GM19099 (cell line): ENCODE data around the gene VCX.
"Not testable (repeated sequence)": the region's sequence is repeated elsewhere in the genome, so short reads cannot be mapped to it uniquely, and the experiment has no call there.

Source experiments
- POLR2A ChIP-seq: IDR thresholded peaks from 3 replicates; pipeline ENCODE4 v1.6.1; 2011; ENCODE audit warnings: low read depth; ENCODE audit not compliant: insufficient read length; ENCODE audit errors: extremely low read depth

The VCX gene

DNA sequence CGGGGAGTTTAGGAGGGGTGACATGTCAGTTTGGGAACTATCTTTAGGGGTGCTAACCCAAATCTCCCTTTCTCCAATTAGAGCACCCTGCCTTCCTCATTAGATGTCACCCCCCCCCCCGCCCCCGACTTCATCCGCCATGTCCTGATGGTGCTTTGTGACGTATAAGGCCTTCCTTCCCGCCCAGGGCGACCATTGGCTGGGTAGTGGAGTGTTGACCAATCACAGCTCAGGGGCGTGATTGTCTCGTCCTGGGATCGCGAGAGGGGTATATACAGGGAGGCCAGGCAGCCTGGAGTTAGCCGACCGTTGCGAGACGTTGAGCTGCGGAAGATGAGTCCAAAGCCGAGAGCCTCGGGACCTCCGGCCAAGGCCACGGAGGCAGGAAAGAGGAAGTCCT lies at the start of gene VCX:
Gene VCX, plus strand, starts transcription at position 301 of the 400 bp plus-strand sequence. Its CDS starts 33 bp downstream, at position 334.
- not testable (repeated sequence) for TF ChIP-seq POLR2A

DNA sequence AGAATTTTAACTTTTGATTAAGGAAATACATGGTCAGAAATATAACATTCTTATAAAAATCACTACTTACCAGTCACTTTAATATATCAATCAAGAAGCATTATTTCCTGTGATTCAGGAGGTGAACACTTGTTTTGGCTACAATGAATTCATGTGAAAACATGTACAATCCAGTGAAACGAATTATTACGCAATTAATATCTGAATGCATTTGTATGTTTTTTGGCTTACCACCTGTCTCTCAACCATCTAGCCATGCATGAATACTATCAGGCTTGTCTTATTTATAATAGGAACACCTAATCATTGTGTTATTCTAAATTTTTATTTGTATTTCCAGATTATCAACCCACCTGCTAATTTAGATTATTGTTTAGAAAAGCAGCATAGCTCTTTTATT lies 44.6 kb upstream of the VCX start:
- TF ChIP-seq POLR2A, result no peak

DNA sequence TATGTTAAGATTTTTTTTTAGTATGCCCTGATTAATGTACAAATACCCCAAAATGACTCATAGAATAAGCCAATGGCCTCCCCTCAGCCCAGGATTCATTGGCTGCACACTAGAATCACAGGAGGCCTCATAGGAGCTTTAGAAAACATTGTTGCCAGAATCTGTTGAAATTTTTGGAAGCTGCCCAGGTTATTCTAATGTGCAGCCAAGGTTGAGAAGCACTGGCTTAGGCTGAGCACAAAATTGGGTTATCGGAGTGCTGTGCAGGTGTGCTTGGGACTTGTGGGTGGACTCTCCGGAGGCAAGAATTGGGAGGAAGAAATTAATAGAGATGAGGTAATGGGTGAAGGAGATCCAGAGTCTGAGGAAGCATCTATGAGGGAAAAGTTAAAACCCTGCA lies 41.3 kb upstream of the VCX start:
- no peak for TF ChIP-seq POLR2A

DNA sequence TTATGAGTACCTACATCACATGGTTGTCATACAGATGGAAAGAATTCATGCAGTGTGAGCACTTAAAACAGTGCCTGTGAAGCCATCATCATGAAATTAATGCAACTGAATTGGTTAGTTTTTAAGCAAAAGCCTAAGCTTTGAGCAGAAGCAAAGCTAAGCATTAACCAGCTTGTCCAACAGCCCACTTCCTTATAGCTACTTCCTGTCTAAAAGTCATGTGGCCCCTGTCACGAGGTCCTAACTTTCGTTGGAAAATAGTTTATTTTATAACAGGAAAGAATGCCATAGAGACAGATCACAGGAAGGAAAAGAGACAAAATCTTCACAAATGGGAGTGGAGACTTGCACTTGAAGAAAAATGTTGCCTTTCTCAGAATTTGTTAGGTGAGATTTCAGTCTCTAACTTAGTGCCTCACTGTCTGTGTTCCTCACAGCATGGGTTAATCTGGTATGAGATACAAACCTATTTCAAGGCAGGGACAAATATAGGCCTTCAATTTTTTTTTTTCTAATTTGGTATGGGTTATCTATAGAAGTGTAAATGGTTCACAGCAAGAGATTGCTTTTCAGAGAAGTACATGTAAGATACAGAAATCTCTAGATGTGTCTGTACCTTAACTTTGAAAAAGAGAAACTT lies 27.7 kb upstream of the VCX start:
- TF ChIP-seq POLR2A, result no peak

DNA sequence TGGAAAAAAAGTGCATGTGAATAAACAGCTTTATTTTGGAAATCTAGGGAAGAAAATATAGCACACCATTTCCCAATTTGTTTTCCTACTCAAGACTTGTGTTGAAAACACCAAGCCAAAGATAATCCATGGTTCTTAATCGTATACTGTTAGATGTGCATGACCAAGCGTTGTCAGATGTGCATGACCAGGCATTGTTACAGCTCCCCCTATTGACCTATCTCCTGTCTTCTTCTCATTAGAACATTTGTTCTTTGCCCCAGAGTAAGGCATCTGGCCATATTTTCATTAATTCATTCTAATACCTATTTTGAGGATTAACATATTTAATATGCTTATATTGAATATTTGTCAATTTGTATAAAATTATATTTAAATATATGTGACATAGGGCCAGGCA lies 14.4 kb upstream of the VCX start:
- TF ChIP-seq POLR2A, result no peak

DNA sequence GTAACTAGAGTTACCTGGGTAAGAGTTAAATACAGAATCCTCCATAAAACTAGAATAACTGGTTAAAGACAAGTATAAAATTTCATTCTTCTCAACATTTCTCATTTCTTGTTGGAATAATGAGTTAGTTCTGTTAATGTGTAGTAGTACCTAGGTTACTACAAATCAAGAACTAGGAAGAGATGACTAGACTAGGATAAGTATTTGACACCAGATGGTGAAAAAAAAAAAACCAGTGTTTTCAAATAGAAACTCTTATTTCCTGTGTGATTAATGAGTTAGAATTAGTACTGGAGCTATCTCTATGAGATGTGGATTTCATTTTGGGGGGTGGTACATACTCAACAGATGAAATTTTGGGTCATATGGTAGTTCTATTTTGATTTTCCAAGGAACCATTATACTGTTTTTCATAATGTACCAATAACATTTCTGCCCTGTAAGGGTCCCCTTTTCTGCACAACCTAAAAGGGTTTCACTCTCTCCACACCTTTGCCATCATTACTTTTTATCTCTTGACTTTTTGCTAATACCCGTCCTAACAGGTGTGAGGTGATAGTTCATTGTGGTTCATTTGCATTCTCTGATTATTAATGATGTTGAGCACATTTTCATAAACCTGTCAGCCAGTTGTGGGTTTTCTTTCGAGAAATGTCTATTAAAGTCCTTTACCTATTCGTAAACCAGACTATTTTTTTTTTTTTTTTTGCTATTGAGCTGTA lies 1.7 kb upstream of the VCX start:
- TF ChIP-seq POLR2A, result no peak

DNA sequence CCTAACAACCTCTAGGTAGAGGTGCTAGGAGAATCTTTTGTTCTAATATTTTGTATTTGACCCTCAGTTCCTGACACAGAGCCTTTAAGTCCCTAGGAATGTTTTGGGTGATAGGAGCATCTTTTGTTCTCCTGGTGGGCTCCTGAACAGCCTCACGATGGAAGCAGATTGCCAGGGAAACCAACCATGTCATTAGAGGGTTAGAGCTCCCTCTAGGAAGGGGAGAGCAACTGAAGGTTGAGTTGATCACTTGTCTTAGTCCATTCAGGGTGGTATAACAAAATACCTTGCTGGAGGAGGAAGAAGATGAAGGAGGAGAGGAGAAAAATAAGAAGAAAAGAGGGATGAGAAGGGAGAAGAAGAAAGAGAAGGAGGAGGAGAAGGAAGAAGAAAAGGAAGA lies 9.2 kb downstream of the VCX start:
- TF ChIP-seq POLR2A, result no peak

DNA sequence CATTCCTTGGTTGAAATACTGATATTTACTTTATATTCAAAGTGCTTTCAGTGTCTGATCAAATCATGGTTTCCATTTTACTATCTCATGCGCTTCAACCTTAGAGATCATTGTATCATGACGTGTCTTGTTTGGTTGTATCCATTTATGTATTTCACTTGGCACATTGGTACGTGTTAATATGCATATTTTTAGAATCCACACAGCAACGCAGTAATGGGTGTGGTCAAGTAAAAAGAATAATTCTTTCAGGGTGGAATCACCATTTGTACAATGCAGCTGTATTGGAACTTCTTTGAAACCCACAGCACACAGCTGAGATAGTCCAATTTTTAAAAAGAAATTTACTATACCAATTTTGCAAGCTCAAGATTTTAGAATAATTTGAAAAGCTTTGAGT lies 29.1 kb downstream of the VCX start:
- no peak for TF ChIP-seq POLR2A

DNA sequence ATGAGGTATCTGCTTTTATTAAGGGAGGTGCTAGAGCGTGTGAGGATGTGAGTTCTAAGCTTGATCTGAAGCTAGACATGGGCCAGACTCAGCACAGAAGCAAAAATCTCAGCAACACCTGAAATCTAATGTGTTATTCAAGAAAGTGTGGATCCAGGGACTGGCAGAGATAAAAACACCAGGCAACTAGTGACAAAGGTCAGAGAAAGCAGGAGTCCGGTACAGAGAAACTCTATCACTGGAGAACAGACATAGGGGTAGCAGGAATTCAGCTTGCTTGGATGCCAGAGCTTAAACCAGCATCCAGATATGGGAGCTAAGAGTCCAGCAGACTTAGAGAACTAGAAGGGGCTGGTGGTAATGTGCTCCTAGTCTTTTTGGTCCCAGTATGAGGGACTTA lies 34.0 kb downstream of the VCX start:
- no peak for TF ChIP-seq POLR2A

DNA sequence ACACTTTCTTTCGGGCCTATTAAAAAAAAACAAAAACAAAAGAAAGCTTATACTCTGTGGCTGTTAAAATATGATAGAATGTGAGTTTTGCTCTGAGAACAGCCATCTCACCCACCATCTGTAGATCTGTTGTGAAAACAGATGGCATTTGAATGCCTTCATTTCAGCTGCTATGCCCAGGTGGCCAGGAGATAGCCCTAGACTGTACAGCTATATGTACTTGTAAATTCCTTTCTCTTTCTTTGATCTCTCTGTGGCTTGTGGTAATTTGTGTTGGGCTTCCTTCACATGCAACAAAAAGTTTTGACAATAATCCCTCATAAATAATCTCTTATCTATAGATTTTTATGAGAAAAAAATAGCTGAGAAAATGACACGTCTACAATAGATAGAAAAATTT lies 46.2 kb downstream of the VCX start:
- TF ChIP-seq POLR2A, result no peak

DNA sequence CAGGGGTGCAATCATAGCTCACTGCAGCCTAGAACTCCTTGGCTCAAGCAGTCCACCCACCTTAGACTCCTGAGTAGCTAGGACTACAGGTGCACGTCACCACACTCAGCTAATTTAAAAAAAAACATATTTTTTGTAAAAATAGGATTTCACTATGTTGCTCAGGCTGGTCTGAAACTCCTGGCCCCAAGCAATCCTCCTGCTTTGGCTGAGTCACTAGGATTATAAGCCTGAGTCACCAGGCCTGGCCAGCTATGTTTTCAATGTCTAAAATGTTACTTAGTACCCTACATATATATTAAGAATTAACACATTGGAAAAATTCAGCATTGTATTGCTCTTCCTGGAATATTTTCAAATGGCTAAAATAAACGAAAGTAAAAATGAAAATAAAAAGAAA lies 46.7 kb downstream of the VCX start:
- no peak for TF ChIP-seq POLR2A

DNA sequence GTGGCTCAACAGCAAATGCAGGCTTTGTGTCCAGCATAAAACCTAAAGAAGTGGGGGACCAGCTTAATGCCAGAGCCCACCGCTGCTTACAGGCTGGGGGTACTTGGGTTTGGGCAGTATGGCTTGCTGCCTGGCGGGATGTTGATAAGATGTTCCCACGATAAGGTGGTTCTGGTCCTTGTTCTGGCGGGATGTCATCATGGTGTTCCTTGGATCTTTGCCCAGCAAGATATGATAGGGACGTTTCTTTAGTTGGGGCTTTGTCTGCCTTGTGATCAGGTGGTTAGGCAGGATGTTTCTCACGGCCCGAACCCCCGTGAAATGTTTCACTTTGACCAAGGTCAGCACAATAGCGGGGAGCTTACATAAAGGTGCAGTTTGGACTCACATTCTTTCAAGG lies 49.0 kb downstream of the VCX start:
- no peak for TF ChIP-seq POLR2A
